Measurements from ENCODE around the gene MAX.

- no peak for TF ChIP-seq CTCF (IDR thresholded peaks at IDR 0.05; ENCODE audit: poor library complexity, severe bottlenecking)
- no peak for TF ChIP-seq MXI1 (conservative IDR thresholded peaks at IDR 0.05; ENCODE audit: poor library complexity, severe bottlenecking)
These were observed 22.5 kb downstream of the MAX start for GRCh38 chr14:65079768-65080167.
